Neural cell (in vitro differentiated cells): Measurements from ENCODE around the gene CKAP2. TPM values are rescaled to one million over a fixed set of nuclear protein-coding genes. Genes with fewer than 3 reads are reported as not detected.

Experiments used
- H2AFZ ChIP-seq: fragments of 200-600, 300-800 bp; sonication (generic), shearing (Covaris generic); 2 replicates; pipeline ENCODE4 v1.6.0; 2014; ENCODE audit warnings: low read depth, mild to moderate bottlenecking, antibody characterized with exemption, low read length, moderate library complexity
- H3F3A ChIP-seq: fragments of 200-600 bp; shearing (Covaris generic); 2 replicates; pipeline ENCODE4 v1.6.1; 2016; ENCODE audit warnings: mild to moderate bottlenecking, moderate library complexity, mixed read lengths, antibody characterized with exemption, low read length; ENCODE audit not compliant: insufficient read depth, poor library complexity, severe bottlenecking
- H3K27ac ChIP-seq: fragments of 200-600, 300-800 bp; sonication (generic), shearing (Covaris generic); 2 replicates; pipeline ENCODE4 v1.5.1; 2014; ENCODE audit warnings: mild to moderate bottlenecking, low read length, moderate library complexity
- H3K27me3 ChIP-seq: fragments of 300-800, 200-600 bp; sonication (generic), shearing (Covaris generic); 2 replicates; pipeline ENCODE4 v1.6.0; 2014; ENCODE audit warnings: mild to moderate bottlenecking, low read depth, low read length, moderate library complexity; ENCODE audit not compliant: insufficient read depth
- H3K36me3 ChIP-seq: fragments of 300-800, 200-600 bp; sonication (generic), shearing (Covaris generic); 2 replicates; pipeline ENCODE4 v1.5.1; 2014; ENCODE audit warnings: mild to moderate bottlenecking, antibody characterized with exemption, low read length, moderate library complexity; ENCODE audit not compliant: insufficient read depth
- H3K4me2 ChIP-seq: fragments of 300-800, 200-600 bp; sonication (generic), shearing (Covaris generic); 2 replicates; pipeline ENCODE4 v1.6.0; 2014; ENCODE audit warnings: mild to moderate bottlenecking, low read length
- H3K4me3 ChIP-seq: fragments of 300-800, 200-600 bp; sonication (generic), shearing (Covaris generic); 2 replicates; pipeline ENCODE4 v1.5.1; 2014; ENCODE audit warnings: mild to moderate bottlenecking, low read length, moderate library complexity
- H3K79me2 ChIP-seq: fragments of 200-600 bp; shearing (Covaris generic); replicated peaks from 2 replicates; pipeline ENCODE4 v1.6.0; 2014; ENCODE audit warnings: mild to moderate bottlenecking, low read length, moderate library complexity; ENCODE audit not compliant: insufficient read depth
- H3K9ac ChIP-seq: fragments of 300-800, 200-600 bp; sonication (generic), shearing (Covaris generic); 2 replicates; pipeline ENCODE4 v1.6.1; 2016; ENCODE audit warnings: mild to moderate bottlenecking, low read length, mixed read lengths
- H3K9me2 ChIP-seq: fragments of 200-600 bp; shearing (Covaris generic); 2 replicates; pipeline ENCODE4 v1.6.1; 2016; ENCODE audit warnings: mild to moderate bottlenecking, low read length, mixed read lengths; ENCODE audit not compliant: insufficient read depth
- H3K9me3 ChIP-seq: fragments of 200-600, 300-800 bp; sonication (generic), shearing (Covaris generic); 2 replicates; pipeline ENCODE4 v1.6.1; 2016; ENCODE audit warnings: mild to moderate bottlenecking, mixed run types, low read length, moderate library complexity, mixed read lengths
- H4K20me1 ChIP-seq: fragments of 200-600 bp; shearing (Covaris generic); 2 replicates; pipeline ENCODE4 v1.6.1; 2016; ENCODE audit warnings: mild to moderate bottlenecking, mixed run types; ENCODE audit not compliant: insufficient read depth
- EP300 ChIP-seq: fragments of 450-650 bp; conservative IDR thresholded peaks from 2 replicates; pipeline ENCODE4 v1.6.1; 2014; ENCODE audit warnings: antibody characterized with exemption, mild to moderate bottlenecking, moderate library complexity; ENCODE audit not compliant: poor library complexity, severe bottlenecking
- EZH2 ChIP-seq: fragments of 200-600, 300-800 bp; shearing (Covaris generic), sonication (generic); IDR thresholded peaks from 2 replicates; pipeline ENCODE4 v1.6.1; 2014; ENCODE audit warnings: antibody characterized with exemption, low read length, borderline replicate concordance, mild to moderate bottlenecking; ENCODE audit not compliant: insufficient read depth, poor library complexity, severe bottlenecking
- MXI1 ChIP-seq: fragments of 450-650 bp; conservative IDR thresholded peaks from 2 replicates; pipeline ENCODE4 v1.6.1; 2014; ENCODE audit warnings: antibody characterized with exemption, mild to moderate bottlenecking; ENCODE audit not compliant: poor library complexity, severe bottlenecking
- POLR2AphosphoS5 ChIP-seq: IDR thresholded peaks from 2 replicates; pipeline ENCODE4 v1.6.1; 2012
- RAD21 ChIP-seq: fragments of 450-650 bp; conservative IDR thresholded peaks from 2 replicates; pipeline ENCODE4 v1.6.1; 2014; ENCODE audit warnings: antibody characterized with exemption, mild to moderate bottlenecking, moderate library complexity
- SMC3 ChIP-seq: fragments of 450-650 bp; conservative IDR thresholded peaks from 2 replicates; pipeline ENCODE4 v1.6.1; 2014; ENCODE audit warnings: antibody characterized with exemption, mild to moderate bottlenecking, moderate library complexity; ENCODE audit not compliant: poor library complexity
- TAF1 ChIP-seq: IDR thresholded peaks from 2 replicates; pipeline ENCODE4 v1.6.1; 2012; ENCODE audit warnings: low read depth
- polyA plus RNA-seq: library from polyadenylated mRNA; depleted of rRNA; stranded (reverse); fragments of >200 nt; gene quantifications from 2 replicates; pipeline ENCODE4 v1.2.3, GENCODE V29; 2014
- TF ChIP-seq, protein P1 (sequence below): IDR thresholded peaks from 2 replicates; pipeline ENCODE4 v1.6.1; 2012; ENCODE audit warnings: borderline replicate concordance
- TF ChIP-seq, protein P2 (sequence below): fragments of 450-650 bp; IDR thresholded peaks from 2 replicates; pipeline ENCODE4 v1.5.1; 2014; ENCODE audit warnings: antibody characterized with exemption, mild to moderate bottlenecking, moderate library complexity; ENCODE audit not compliant: poor library complexity, severe bottlenecking

The CKAP2 gene
- polyA plus RNA-seq, 1 donor from 2014 or later: 19.1 TPM

DNA sequence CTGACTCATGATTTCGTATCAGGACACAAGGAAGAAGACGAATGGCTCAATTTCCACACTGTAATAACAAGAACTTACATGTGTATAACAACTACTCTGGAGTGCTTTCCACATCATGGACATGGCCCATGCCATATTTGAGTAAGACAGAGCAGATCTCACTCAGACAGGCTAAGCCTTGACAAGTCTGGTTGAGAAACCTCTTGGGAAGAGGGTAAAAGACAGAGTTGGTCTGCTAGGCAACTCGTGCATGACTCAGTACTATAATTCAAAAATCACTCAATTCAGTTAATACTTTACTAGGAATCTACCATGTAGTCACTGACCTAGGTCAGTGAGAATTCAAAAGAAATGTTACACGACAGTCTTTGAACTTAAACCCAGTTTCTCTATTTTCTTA lies 43.6 kb upstream of the CKAP2 start:
- Histone ChIP-seq H3K36me3 (peaks cover 4% of the 10 kb centered on the region), H2AFZ (no peak overlapping the region), H3K9me3 (no peaks in the 10 kb centered on the region), H3K27me3 (peaks cover 4% of the 10 kb centered on the region), H3K4me2 (no peak overlapping the region), H4K20me1 (no peaks in the 10 kb centered on the region), H3F3A (no peaks in the 10 kb centered on the region), H3K9me2 (no peaks in the 10 kb centered on the region), H3K9ac (no peak overlapping the region), H3K4me3 (no peak overlapping the region), H3K79me2 (no peaks in the 10 kb centered on the region), H3K27ac (no peak overlapping the region)
- TF ChIP-seq SMC3 (no peak), POLR2AphosphoS5 (no peak), EP300 (no peak), RAD21 (no peak), MXI1 (no peak), EZH2 (no peak), TAF1 (no peak)
- TF ChIP-seq, protein P1, sequence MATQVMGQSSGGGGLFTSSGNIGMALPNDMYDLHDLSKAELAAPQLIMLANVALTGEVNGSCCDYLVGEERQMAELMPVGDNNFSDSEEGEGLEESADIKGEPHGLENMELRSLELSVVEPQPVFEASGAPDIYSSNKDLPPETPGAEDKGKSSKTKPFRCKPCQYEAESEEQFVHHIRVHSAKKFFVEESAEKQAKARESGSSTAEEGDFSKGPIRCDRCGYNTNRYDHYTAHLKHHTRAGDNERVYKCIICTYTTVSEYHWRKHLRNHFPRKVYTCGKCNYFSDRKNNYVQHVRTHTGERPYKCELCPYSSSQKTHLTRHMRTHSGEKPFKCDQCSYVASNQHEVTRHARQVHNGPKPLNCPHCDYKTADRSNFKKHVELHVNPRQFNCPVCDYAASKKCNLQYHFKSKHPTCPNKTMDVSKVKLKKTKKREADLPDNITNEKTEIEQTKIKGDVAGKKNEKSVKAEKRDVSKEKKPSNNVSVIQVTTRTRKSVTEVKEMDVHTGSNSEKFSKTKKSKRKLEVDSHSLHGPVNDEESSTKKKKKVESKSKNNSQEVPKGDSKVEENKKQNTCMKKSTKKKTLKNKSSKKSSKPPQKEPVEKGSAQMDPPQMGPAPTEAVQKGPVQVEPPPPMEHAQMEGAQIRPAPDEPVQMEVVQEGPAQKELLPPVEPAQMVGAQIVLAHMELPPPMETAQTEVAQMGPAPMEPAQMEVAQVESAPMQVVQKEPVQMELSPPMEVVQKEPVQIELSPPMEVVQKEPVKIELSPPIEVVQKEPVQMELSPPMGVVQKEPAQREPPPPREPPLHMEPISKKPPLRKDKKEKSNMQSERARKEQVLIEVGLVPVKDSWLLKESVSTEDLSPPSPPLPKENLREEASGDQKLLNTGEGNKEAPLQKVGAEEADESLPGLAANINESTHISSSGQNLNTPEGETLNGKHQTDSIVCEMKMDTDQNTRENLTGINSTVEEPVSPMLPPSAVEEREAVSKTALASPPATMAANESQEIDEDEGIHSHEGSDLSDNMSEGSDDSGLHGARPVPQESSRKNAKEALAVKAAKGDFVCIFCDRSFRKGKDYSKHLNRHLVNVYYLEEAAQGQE: no peak
- TF ChIP-seq, protein P2, sequence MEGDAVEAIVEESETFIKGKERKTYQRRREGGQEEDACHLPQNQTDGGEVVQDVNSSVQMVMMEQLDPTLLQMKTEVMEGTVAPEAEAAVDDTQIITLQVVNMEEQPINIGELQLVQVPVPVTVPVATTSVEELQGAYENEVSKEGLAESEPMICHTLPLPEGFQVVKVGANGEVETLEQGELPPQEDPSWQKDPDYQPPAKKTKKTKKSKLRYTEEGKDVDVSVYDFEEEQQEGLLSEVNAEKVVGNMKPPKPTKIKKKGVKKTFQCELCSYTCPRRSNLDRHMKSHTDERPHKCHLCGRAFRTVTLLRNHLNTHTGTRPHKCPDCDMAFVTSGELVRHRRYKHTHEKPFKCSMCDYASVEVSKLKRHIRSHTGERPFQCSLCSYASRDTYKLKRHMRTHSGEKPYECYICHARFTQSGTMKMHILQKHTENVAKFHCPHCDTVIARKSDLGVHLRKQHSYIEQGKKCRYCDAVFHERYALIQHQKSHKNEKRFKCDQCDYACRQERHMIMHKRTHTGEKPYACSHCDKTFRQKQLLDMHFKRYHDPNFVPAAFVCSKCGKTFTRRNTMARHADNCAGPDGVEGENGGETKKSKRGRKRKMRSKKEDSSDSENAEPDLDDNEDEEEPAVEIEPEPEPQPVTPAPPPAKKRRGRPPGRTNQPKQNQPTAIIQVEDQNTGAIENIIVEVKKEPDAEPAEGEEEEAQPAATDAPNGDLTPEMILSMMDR: no peak

DNA sequence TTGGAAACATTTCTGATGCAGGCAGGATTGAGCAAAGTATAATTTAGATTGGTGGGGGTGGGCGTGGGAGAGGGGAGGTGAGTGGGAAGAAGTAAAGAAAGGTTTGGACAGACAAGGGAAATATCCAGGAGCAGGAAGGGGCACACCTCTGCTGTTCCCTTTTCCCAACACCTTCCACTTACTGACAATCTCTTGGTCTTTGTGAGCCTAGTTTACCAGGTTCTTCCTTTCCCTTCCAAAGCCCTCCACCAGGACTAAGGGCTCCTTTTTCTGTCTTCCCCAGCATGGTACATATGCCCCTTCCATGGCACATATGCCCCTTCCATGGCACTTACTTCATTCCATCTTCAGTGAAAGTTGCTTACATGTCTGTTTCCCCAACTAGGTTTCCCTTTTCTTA lies 43.1 kb upstream of the CKAP2 start:
- no peaks in the 10 kb centered on the region for H3K9me2 ChIP-seq
- H3K9ac ChIP-seq: no peak overlapping the region
- H3K36me3 ChIP-seq: peaks cover 4% of the 10 kb centered on the region
- no peaks in the 10 kb centered on the region for H4K20me1 ChIP-seq
- no peak overlapping the region for H3K27ac ChIP-seq
- no peak overlapping the region for H3K4me2 ChIP-seq
- H3F3A ChIP-seq: no peaks in the 10 kb centered on the region
- H3K9me3 ChIP-seq: no peaks in the 10 kb centered on the region
- no peaks in the 10 kb centered on the region for H3K27me3 ChIP-seq
- no peak overlapping the region for H3K4me3 ChIP-seq
- H3K79me2 ChIP-seq: no peaks in the 10 kb centered on the region
- TF ChIP-seq, protein P2: no peak
- no peak for TF ChIP-seq SMC3
- no peak for TF ChIP-seq RAD21
- no peak for TF ChIP-seq EZH2
- no peak for TF ChIP-seq TAF1
- no peak for TF ChIP-seq EP300
- TF ChIP-seq, protein P1: no peak
- no peak for TF ChIP-seq POLR2AphosphoS5
- TF ChIP-seq MXI1: no peak
- H2AFZ ChIP-seq: no peak overlapping the region
